HG03457 (cell line): Measurements from ENCODE around the gene CLIP2.
"Not testable (repeated sequence)": the region's sequence is repeated elsewhere in the genome, so short reads cannot be mapped to it uniquely, and the experiment has no call there.

Source experiments
- ATAC-seq: cut with Tn5 transposase; IDR thresholded peaks from one replicate; pipeline ENCODE4 v1.9.1; 2021; ENCODE audit warnings: moderate number of reproducible peaks; ENCODE audit not compliant: unreplicated experiment

The CLIP2 gene

DNA sequence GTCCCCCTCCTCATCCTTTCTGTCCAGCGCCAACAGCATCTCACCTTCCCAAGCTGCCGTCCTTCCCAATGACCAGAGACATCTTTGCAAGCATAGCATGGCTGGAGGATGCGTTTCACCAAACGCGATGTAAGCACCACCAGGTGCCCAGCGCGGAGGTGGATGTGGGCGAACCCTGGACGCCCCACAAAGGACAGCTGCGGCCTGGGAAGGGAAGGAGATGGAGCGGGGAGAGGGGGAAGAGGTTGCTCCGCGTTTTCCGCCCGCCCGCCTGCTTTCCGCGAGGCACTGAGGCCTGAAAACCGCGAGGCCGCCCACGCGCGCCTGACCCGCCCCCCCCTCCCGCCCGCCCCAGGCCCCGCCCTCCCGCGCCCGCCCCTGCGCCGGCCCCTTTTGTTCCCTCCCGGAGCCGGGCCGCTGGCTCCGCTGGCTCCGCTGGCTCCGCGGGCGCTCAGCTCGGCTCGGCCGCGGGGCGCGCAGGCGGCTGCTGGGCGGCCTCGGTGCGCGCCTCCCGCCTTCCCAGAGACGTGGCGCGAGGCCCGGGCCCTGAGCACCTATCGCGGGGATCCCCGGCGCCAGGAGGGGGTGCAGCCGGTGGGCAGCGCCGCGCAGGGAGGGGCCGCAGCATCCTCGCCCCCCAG lies at the start of gene CLIP2:
Gene CLIP2, plus strand, starts transcription at position 390 of the 641 bp plus-strand sequence. CDS start 28,140 bp downstream, outside the sequence.
- peak; percentile 39 for ATAC-seq

DNA sequence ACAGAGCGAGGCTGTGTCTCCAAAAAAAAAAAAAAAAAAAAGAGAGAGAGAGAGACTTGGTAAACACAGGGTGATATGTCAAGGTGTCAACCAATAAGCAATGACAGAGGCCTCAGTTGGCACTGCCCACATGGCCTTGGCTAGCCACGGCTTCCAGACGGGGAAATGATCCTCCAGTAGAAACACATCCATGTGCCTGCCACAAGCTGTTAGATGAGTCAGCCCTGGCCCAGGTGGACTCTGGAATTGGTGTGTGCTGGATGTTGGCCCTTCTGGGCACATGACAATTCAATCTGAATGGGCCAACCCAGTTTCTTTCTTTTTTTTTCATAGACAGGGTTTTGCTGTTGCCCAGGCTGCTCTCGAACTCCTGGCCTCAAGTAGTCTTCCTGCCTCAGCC lies 48.7 kb upstream of the CLIP2 start:
- ATAC-seq: no peak

DNA sequence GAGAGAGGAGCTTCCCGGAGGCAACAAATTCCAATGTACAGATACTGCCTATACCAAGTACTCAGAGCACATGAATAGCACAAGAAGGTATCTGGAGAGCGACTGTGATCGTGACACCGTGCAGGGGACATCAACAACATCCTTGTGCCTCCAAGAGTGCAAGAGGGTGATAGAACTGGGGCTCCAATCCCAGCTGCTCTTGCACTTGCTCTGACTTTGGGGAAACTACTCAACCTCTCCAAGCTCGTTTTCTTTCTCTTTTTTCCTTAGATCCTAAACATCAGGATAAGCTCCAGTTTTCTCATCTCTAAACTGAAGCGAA lies 47.1 kb upstream of the CLIP2 start:
- ATAC-seq: no peak

GRCh38 chr7:74246497-74246896 lies 42.7 kb upstream of the CLIP2 start:
- no peak for ATAC-seq

DNA sequence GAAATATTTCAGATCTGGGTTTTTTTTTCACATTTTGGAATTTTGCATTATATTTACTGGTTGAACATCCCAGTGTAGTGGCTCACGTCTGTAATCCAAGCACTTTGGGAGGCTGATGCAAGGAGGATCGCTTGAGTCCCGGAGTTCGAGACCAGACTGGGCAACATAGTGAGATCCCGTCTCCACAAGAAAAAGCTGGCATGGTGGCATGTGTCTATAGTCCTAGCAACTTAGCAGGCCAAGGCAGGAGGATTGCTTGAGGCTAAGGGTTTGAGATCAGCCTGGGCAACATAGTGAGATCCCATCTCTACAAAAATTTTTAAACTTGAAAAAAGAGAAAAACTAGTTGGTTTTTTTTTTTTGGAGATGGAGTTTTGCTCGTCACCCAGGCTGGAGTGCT lies 41.1 kb upstream of the CLIP2 start:
- ATAC-seq: no peak

GRCh38 chr7:74249058-74249457 lies 40.1 kb upstream of the CLIP2 start:
- not testable (repeated sequence) for ATAC-seq

DNA sequence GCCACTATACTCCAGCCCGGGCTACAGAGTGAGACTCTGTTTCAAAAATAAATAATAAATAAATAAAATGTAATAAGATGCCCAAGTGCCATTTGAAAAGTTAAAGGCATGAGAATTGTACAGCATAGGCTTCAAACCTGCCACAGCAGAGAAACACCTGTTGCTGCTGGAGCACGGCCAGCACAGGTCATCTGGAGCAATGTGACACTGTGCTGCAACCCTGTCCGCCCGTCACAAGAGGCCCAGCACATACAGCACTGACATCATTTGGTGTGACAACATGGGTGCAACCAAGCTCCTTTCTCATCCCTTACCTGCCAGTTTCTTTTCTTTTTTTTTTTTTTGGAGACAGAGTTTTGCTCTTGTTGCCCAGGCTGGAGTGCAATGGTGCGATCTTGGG lies 36.3 kb upstream of the CLIP2 start:
- ATAC-seq: no peak

DNA sequence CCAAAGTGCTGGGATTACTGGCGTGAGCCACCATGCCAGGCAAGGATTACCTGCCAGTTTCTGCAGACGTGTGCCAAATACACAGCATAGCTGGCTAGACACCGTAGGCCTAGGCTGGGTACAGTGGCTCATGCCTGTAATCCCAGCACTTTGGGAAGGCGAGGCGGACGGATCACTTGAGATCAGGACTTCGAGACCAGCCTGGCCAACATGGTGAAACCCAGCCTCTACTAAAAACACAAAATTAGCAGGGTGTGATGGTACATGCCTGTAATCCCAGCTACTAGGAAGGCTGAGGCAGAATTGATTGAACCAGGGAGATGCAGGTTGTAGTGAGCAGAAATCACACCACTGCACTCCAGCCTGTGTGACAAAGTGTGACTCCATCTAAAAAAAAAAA lies 35.9 kb upstream of the CLIP2 start:
- ATAC-seq: no peak

- no peak for ATAC-seq
These were observed 35.4 kb upstream of the CLIP2 start for GRCh38 chr7:74253835-74254128.

- peak; percentile 86 for ATAC-seq
These were observed 34.9 kb upstream of the CLIP2 start, which contains the start of gene RFC2 for GRCh38 chr7:74254129-74254857. Gene RFC2, minus strand, starts transcription at chr7:74254399. Its CDS starts 16 bp downstream, at chr7:74254383.

DNA sequence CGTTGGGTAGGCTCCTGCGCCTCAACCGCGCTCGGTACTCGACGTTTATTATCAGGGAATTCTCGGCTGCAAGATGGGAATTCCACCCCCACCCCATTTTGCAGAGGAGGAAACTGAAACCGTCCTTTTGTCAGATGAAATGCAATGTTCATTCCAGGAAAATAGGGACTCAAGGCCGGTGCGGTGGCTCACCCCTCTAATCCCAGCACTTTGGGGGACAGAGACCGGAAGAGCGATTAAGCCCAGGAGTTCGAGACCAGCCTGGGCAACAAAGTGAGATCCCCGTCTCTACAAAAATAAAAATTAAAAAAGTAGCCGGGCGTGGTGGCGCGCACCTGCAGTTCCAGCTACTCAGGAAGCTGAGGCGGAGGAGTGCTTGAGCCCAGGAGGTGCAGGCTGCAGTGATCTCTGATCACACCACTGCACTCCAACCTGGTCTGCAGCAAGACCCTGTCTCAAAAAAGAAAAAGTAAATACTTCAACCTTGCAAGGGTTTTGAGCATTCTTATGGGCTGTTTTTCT lies 34.3 kb upstream of the CLIP2 start:
- no peak for ATAC-seq

DNA sequence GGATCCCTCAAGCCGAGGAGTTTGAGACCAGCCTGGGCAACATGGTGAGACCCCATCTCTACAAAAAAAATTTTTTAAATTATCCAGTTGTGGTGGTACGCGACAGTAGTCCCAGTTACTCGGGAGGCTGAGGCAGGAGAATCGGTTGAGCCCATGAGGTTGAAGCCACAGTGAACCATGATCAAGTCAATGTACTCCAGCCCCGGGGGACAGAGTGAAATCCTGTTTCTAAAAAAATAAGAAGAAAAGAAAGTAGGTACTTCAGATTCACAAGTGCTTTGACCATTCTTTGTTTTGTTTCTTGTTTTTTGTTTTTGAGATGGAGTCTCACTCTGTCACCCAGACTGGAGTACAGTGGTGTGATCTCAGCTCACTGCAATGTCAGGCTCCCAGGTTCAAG lies 33.7 kb upstream of the CLIP2 start:
- not testable (repeated sequence) for ATAC-seq

DNA sequence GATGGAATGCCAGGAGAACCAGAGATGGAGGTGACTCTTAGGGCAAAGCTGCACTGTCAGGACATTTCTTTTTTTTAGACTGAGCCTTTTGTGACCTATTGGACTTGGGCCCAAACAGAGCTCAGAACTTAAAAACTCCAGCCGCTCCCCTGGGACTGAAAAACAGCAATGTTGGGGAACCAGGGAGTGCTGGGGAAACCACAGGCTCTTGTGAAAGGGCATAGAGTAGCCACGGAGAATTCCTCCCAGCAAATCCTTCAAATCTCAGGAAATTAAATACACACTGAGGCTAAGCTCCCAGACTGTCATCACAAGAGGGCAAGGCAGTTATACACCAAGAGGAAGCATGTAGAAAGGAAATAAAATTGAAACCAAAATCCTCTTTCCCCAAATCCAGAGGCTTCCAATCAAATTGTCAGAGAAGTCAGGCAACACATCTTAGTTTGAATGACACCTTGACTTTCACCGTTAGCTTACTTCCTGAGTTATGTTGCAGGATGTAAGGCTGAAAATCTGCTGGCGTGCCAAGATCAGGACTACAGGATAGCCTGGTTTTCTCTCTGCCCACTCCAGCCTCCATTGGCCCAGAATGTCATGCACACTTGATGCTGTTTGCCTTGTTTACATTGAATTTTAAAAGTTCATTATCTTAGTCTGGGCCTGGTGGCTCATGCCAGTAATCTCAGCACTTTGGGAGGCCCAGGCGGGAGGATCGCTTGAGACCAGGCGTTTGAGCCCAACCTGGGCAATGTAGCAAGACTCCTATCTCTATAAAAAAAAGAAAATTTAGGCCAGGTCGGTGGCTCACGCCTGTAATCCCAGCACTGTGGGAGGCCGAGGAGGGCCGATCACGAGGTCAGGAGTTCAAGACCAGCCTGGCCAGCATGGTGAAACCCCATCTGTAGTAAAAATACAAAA lies 32.5 kb upstream of the CLIP2 start:
- no peak for ATAC-seq

GRCh38 chr7:74258639-74259038 lies 30.6 kb upstream of the CLIP2 start:
- ATAC-seq: no peak

GRCh38 chr7:74262639-74263398 lies 26.4 kb upstream of the CLIP2 start:
- ATAC-seq: no peak

- no peak for ATAC-seq
These were observed 25.6 kb upstream of the CLIP2 start for GRCh38 chr7:74263399-74264120.

DNA sequence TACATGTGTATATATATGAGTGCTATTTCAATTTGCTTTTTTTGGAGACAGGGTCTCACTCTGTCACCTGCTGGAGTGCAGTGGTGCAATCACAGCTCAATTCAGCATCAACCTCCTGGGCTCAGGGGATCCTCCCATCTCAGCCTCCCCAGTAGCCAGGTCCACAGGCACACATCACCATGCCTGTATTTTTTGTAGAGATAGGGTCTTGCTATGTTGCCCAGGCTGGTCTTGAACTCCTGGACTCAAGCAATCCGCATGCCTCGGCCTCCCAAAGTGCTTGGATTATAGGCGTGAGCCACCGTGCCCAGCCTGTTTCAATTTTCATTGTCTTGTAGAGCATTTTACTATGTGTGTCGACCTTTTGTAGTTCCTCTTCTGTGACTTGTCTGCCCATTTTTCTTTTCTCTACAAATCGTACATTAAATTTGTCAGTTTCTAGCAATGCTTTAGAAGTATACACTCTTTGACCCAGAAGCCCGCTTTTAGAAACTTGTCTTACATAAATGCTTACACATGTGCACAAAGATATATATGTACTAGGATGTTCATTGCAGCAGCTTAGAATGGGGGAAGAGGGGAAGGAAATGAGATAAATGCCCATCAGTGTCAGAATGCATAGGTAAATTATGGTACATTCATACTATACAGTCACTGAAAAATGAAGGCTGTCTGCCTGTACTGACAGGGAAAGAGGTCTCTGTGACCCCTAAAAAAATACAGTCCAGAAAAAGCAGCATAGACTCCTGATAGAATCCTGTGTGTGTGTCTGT lies 22.8 kb upstream of the CLIP2 start:
- ATAC-seq: no peak

- no peak for ATAC-seq
These were observed 21.2 kb upstream of the CLIP2 start for GRCh38 chr7:74267756-74268565.
